Right lobe of liver (tissue), 4 donors: Measurements from ENCODE around the gene SRPK2.
"Not testable (repeated sequence)": the region's sequence is repeated elsewhere in the genome, so short reads cannot be mapped to it uniquely, and the experiment has no call there.

Source experiments
- POLR2A ChIP-seq: fragments of 450-650 bp; IDR thresholded peaks from one replicate; pipeline ENCODE4 v1.6.1; 2017; ENCODE audit warnings: antibody characterized with exemption, mild to moderate bottlenecking
- TF ChIP-seq, protein P1 (sequence below), 4 donors: fragments of 200-600 bp in 3 of 4; fragments of 450-650 bp in 1 of 4; IDR thresholded peaks; one replicate each; pipeline versions ENCODE4 v1.5.1 to v1.8.0; 2016 to 2022; ENCODE audit warnings: antibody characterized with exemption in 4 of 4, mild to moderate bottlenecking in 2 of 4
- donor health status: DM: no; HTN: no; CAD: no.
- donor health status: DM: no; HTN: no; CAD: no.
- donor health status: DM: no; HTN: yes; CAD: no.

DNA sequence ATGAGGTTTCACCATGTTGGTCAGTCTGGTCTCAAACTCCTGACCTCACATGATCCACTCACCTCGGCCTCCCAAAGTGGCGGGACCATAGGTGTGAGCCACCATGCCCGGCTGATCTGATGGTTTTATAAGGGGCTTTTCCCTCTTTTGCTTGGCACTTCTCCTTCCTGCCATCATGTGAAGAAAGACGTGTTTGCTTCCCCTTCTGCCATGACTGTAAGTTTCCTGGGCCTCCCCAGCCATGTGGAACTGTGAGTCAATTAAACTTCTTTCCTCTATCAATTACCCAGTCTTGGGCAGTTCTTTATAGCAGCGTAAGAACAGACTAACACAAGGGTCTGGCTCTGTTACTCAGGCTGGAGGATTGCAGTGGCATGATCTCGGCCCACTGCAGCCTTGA is 48.6 kb upstream of the SRPK2 start:
- TF ChIP-seq, protein P1, sequence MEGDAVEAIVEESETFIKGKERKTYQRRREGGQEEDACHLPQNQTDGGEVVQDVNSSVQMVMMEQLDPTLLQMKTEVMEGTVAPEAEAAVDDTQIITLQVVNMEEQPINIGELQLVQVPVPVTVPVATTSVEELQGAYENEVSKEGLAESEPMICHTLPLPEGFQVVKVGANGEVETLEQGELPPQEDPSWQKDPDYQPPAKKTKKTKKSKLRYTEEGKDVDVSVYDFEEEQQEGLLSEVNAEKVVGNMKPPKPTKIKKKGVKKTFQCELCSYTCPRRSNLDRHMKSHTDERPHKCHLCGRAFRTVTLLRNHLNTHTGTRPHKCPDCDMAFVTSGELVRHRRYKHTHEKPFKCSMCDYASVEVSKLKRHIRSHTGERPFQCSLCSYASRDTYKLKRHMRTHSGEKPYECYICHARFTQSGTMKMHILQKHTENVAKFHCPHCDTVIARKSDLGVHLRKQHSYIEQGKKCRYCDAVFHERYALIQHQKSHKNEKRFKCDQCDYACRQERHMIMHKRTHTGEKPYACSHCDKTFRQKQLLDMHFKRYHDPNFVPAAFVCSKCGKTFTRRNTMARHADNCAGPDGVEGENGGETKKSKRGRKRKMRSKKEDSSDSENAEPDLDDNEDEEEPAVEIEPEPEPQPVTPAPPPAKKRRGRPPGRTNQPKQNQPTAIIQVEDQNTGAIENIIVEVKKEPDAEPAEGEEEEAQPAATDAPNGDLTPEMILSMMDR (IDR thresholded peaks at IDR 0.05) = not testable (repeated sequence)
- not testable (repeated sequence) for TF ChIP-seq POLR2A
